OCI-LY3 (cell line): Measurements from ENCODE around the gene NDUFAF3.

Experiments
- H2AFZ ChIP-seq: fragments of 200-600, 300-600 bp; shearing (Covaris generic); 2 replicates; pipeline ENCODE4 v1.6.0; 2014; ENCODE audit warnings: antibody characterized with exemption, low read depth, low read length
- H3K27ac ChIP-seq: fragments of 200-600, 300-600 bp; sonication (generic); 2 replicates; pipeline ENCODE4 v1.5.1; 2014; ENCODE audit warnings: mild to moderate bottlenecking, low read length, moderate library complexity, mixed read lengths
- H3K27me3 ChIP-seq: fragments of 200-600, 300-600 bp; sonication (generic); 2 replicates; pipeline ENCODE4 v1.6.1; 2014; ENCODE audit warnings: low read depth, low read length, mixed read lengths
- H3K36me3 ChIP-seq: fragments of 200-600, 300-600 bp; sonication (generic); replicated peaks from 2 replicates; pipeline ENCODE3; 2014; ENCODE audit warnings: low read depth, low read length, mixed read lengths
- H3K4me1 ChIP-seq: fragments of 300-600, 200-600 bp; sonication (generic); 2 replicates; pipeline ENCODE4 v1.6.1; 2014; ENCODE audit warnings: low read length, mixed read lengths
- H3K4me2 ChIP-seq: fragments of 200-600, 300-600 bp; sonication (generic); 2 replicates; pipeline ENCODE4 v1.6.1; 2014; ENCODE audit warnings: low read length, mixed read lengths
- H3K4me3 ChIP-seq: fragments of 300-600, 200-600 bp; sonication (generic); 2 replicates; pipeline ENCODE4 v1.5.1; 2014; ENCODE audit warnings: antibody characterized with exemption, mild to moderate bottlenecking, low read length, moderate library complexity
- H3K79me2 ChIP-seq: fragments of 300-600, 200-600 bp; shearing (Covaris generic); 2 replicates; pipeline ENCODE4 v1.6.1; 2014; ENCODE audit warnings: mild to moderate bottlenecking, low read length, mixed read lengths
- H3K9ac ChIP-seq: fragments of 300-600, 200-600 bp; shearing (Covaris generic); 2 replicates; pipeline ENCODE4 v1.6.0; 2014; ENCODE audit warnings: mild to moderate bottlenecking, low read length, moderate library complexity
- H3K9me3 ChIP-seq: fragments of 200-600, 300-600 bp; shearing (Covaris generic); 2 replicates; pipeline ENCODE4 v1.6.1; 2014; ENCODE audit warnings: low read length, mixed read lengths; ENCODE audit not compliant: insufficient read depth
- H4K20me1 ChIP-seq: fragments of 200-600, 300-600 bp; sonication (generic); 2 replicates; pipeline ENCODE4 v1.6.1; 2016; ENCODE audit warnings: low read length, mixed read lengths; ENCODE audit not compliant: insufficient read depth
- EZH2phosphoT487 ChIP-seq: fragments of 200-600 bp; shearing (Covaris generic); IDR thresholded peaks from 2 replicates; pipeline ENCODE4 v1.6.1; 2018; ENCODE audit warnings: antibody characterized with exemption, mixed run types, low read depth
- TF ChIP-seq, protein P1 (sequence below): fragments of 200-600, 300-600 bp; sonication (generic); IDR thresholded peaks from 2 replicates; pipeline ENCODE4 v1.5.1; 2014; ENCODE audit warnings: antibody characterized with exemption, low read length, low read depth

The NDUFAF3 gene

GRCh38 chr3:49028298-49028672 lies 6.4 kb downstream of the NDUFAF3 start:
- H2AFZ ChIP-seq, result no peak overlapping the region
- peak overlapping the region; percentile 95 for H3K9ac ChIP-seq
- H3K27me3 ChIP-seq, result no peaks in the 10 kb centered on the region
- H3K4me1 ChIP-seq, result peaks cover 18% of the 10 kb centered on the region
- H4K20me1 ChIP-seq, result no peaks in the 10 kb centered on the region
- H3K4me2 ChIP-seq, result peak overlapping the region; percentile 93
- H3K36me3 ChIP-seq, result peaks cover 78% of the 10 kb centered on the region
- H3K27ac ChIP-seq, result peak overlapping the region; percentile 54
- TF ChIP-seq, protein P1, sequence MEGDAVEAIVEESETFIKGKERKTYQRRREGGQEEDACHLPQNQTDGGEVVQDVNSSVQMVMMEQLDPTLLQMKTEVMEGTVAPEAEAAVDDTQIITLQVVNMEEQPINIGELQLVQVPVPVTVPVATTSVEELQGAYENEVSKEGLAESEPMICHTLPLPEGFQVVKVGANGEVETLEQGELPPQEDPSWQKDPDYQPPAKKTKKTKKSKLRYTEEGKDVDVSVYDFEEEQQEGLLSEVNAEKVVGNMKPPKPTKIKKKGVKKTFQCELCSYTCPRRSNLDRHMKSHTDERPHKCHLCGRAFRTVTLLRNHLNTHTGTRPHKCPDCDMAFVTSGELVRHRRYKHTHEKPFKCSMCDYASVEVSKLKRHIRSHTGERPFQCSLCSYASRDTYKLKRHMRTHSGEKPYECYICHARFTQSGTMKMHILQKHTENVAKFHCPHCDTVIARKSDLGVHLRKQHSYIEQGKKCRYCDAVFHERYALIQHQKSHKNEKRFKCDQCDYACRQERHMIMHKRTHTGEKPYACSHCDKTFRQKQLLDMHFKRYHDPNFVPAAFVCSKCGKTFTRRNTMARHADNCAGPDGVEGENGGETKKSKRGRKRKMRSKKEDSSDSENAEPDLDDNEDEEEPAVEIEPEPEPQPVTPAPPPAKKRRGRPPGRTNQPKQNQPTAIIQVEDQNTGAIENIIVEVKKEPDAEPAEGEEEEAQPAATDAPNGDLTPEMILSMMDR, result no peak
- no peak for TF ChIP-seq EZH2phosphoT487
- H3K9me3 ChIP-seq, result no peaks in the 10 kb centered on the region
- H3K79me2 ChIP-seq, result peaks cover 59% of the 10 kb centered on the region
- H3K4me3 ChIP-seq, result peak overlapping the region; percentile 88

- Histone ChIP-seq H3K36me3 (peaks cover 80% of the 10 kb centered on the region), H3K4me1 (peaks cover 16% of the 10 kb centered on the region), H3K79me2 (peaks cover 53% of the 10 kb centered on the region), H2AFZ (no peak within 1 kb of the TSS; the same call in 1 of the 2 replicates), H4K20me1 (no peaks in the 10 kb centered on the region), H3K4me2 (peak within 1 kb of the TSS; percentile 93), H3K9ac (peak within 1 kb of the TSS; percentile 95), H3K4me3 (peak within 1 kb of the TSS; percentile 88), H3K27me3 (no peaks in the 10 kb centered on the region), H3K9me3 (no peaks in the 10 kb centered on the region), H3K27ac (peak within 1 kb of the TSS; percentile 54)
- TF ChIP-seq, protein P1, result no peak
- no peak for TF ChIP-seq EZH2phosphoT487
Observed at GRCh38 chr3:49028673-49029562, 7.0 kb downstream of the NDUFAF3 start, which contains the start of gene IMPDH2. Gene IMPDH2 (minus strand): TSS chr3:49029398. CDS start chr3:49029350, 48 bp downstream.

GRCh38 chr3:49029563-49029884 lies 7.6 kb downstream of the NDUFAF3 start:
- TF ChIP-seq EZH2phosphoT487, result no peak
- TF ChIP-seq, protein P1, result no peak
- Histone ChIP-seq H3K36me3 (peaks cover 76% of the 10 kb centered on the region), H3K9ac (peak overlapping the region; percentile 44), H2AFZ (no peak overlapping the region; the same call in 1 of the 2 replicates), H3K4me1 (peaks cover 16% of the 10 kb centered on the region), H3K27ac (peak overlapping the region; percentile 13), H3K27me3 (no peaks in the 10 kb centered on the region), H3K4me2 (peak overlapping the region; percentile 93), H3K9me3 (no peaks in the 10 kb centered on the region), H4K20me1 (no peaks in the 10 kb centered on the region), H3K79me2 (peaks cover 47% of the 10 kb centered on the region), H3K4me3 (peak overlapping the region; percentile 88)

GRCh38 chr3:49030321-49030720 lies 8.4 kb downstream of the NDUFAF3 start:
- Histone ChIP-seq H3K27ac (no peak overlapping the region), H4K20me1 (no peaks in the 10 kb centered on the region), H3K4me1 (peaks cover 16% of the 10 kb centered on the region), H3K9ac (no peak overlapping the region), H3K4me2 (no peak overlapping the region), H3K79me2 (peaks cover 39% of the 10 kb centered on the region), H3K27me3 (no peaks in the 10 kb centered on the region), H3K4me3 (no peak overlapping the region), H3K9me3 (no peaks in the 10 kb centered on the region), H2AFZ (no peak overlapping the region), H3K36me3 (peaks cover 75% of the 10 kb centered on the region)
- TF ChIP-seq, protein P1, result no peak
- no peak for TF ChIP-seq EZH2phosphoT487
